GDM1 (cell line): ENCODE measurements around the gene COA7.
"Not testable (repeated sequence)": the region's sequence is repeated elsewhere in the genome, so short reads cannot be mapped to it uniquely, and the experiment has no call there.

Source experiments
- DNase-seq: peaks from one replicate; lab custom pipeline; 2025; lab: John Stamatoyannopoulos, UW

COA7 gene

GRCh38 chr1:52697795-52698674 lies at the start of gene COA7:
COA7 (minus strand) TSS chr1:52698347; CDS start chr1:52698326, 21 bp downstream.
- peak; percentile 77 for DNase-seq

DNA sequence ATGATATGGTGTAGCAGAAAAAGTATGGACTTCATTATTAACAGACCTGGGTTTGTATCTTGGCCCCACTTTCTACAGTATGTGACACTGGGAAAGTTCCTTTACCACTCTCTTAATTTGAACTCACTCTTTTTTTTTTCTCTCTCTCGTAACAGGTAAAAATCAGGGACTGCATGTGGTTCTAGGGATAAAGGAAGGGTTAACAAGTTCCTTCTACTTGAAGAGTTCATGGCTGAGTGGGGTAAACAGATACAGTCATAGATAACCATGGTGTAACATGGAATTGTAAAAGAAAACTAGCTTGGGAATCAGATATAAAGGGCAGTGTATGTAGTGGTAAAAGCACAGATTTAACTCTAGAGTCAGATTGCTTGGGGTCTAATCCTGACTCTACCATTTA lies 49.3 kb upstream of the COA7 start:
- DNase-seq, result no peak

- DNase-seq, result no peak
Measured at GRCh38 chr1:52746189-52746588, 48.0 kb upstream of the COA7 start.

GRCh38 chr1:52741259-52741658 lies 43.1 kb upstream of the COA7 start:
- no peak for DNase-seq

- no peak for DNase-seq
Measured at GRCh38 chr1:52739699-52740467, 41.7 kb upstream of the COA7 start.

DNA sequence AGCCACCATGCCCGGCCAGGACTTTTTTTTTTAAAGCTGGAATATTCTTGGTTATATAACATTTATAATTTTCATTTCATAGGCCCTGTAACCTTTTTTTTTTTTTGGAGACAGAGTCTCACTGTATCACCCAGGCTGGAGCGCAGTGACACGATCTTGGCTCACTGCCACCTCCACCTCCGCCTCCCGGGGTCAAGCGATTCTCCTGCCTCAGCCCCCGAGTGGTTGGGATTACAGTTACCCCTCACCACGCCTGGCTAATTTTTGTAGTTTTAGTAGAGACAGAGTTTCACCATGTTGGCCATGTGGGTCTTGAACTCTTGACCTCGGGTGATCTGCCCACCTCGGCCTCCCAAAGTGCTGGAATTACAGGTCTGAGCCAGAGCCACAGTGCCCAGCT lies 40.7 kb upstream of the COA7 start:
- DNase-seq, result no peak

- no peak for DNase-seq
Measured at GRCh38 chr1:52738148-52738547, 40.0 kb upstream of the COA7 start.

- not testable (repeated sequence) for DNase-seq
Measured at GRCh38 chr1:52735371-52735770, 37.2 kb upstream of the COA7 start.

DNA sequence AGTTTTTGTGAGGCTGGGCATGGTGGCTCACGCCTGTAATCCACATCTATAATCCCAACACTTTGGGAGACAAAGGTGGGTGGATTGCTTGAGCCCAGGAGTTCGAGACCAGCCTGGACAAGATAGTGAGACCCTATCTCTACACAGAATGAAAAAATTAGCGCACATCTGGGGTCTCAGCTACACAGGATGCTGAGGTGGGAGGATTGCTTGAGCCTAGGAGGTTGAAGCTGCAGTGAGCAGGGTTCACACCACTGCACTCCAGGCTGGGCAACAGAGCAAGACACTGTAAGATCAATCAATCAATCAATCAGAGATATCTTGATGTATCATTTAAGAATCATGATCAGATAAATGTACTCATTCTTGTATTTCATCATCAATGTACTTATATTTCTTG lies 35.2 kb upstream of the COA7 start:
- no peak for DNase-seq

- DNase-seq, result no peak
Measured at GRCh38 chr1:52727956-52728656, 30.0 kb upstream of the COA7 start.

DNA sequence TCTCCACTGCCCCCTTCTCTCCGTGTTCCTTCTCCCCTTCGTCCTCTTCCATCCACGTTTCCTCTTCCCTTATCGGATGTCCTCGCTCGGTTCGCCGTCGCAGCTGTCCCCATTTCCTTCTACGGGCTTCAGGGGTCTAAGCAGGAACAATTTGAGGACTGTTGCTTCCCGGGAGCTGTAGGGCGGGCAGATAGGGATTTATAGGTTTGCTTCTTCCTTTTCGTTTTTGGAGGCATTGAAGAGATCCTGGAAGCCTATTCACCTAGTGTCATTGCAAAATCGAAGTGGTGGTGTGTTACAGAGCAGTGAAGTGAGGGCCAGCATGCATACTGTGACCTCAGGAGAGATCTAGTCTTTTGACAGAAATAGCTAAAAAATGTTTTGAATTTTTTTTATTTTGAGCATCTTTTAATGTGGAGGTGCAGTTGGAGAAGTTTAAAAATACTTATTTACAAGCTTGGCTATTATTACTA lies 29.0 kb upstream of the COA7 start:
- DNase-seq, result no peak

- peak; percentile 86 for DNase-seq
Measured at GRCh38 chr1:52726265-52727113, 28.3 kb upstream of the COA7 start, which contains the start of gene ZYG11B. ZYG11B (plus strand) TSS chr1:52726453; CDS start chr1:52726654, 201 bp downstream.

DNA sequence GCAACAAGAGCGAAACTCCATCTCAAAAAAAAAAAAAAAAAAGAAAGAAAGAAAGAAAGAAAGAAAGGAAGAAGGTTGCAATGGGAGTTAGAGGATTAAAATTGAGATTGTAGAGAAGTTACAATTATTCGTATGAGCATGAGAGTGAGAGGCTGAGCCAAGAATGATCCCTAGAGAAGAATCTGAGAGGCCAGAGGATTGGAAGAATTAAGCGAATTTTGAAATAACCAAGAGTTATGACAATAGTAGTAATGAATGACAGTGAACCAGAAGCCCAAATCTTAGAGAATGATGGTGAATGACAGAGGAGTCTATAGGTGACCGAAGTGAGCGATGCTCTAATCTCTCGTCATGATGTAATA lies 27.7 kb upstream of the COA7 start:
- DNase-seq, result no peak

DNA sequence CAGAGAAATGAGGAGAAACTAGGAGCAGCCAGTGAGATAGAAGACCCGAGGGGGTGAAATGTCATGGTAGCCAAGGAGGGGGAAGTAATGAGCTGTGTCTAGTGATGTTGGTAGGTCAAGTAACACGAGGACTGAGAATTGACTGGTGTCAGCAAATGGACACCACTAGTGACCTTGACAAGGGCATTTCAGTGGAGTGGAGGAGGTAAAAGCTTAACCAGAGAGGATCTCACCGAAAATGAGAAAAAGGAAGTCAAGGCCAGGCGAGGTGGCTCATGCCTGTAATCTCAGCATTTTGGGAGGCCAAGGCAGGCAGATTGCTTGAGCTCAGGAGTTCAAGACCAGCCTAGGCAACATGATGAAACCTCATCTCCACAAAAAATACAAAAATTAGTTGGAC lies 25.1 kb upstream of the COA7 start:
- no peak for DNase-seq

GRCh38 chr1:52715296-52715695 lies 17.1 kb upstream of the COA7 start:
- not testable (repeated sequence) for DNase-seq

DNA sequence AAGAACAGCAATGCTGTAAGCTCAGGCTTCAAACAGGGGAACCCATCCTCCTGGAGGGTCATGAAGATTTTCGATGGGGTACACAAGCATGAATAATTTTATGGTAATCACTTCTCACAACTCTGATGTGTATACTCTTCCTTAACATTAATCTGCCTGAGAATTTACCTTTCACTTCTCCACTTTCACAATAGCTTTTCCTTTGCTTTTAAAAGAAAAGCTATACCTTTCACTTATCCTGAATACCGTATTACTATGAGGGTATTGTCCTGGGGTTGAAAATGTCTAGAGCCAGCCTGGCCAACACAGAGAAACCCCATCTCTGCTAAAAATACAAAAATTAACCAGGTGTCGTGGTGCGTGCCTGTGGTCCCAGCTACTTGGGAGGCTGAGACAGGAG lies 15.4 kb upstream of the COA7 start:
- no peak for DNase-seq

- no peak for DNase-seq
Measured at GRCh38 chr1:52709016-52709415, 10.9 kb upstream of the COA7 start.

DNA sequence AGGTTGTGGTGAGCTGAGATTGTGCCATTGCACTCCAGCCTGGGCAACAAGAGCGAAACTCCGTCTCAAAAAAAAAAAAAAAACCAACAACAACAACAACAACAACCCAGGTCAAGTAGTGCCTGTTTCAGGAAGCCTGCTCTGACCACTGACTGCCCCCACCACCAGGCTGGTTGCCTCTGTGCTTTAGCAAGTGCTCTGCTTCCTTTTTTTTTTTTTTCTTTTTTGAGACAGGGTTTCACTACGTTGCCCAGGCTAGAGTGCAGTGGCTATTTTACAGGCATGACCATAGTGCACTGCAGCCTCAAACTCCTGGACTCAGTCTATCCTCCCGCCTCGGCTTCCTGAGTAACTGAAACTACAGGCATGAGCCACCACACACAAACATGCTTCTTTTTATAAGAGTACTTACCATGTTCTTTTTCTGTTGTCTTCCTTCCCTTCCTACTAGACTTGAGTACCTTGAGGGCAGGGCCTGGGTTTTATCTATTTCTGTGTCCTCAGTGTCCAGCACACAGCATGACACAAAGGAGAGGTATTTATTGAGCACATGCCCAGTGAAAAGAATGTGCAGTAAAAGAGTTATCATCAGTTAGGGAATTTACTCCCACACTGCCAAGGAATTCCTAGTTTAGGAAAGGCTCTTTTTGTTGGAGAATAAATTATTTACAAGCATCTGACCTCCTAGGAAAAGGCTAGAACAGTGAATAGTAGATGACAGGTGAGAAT lies 9.9 kb upstream of the COA7 start:
- DNase-seq, result no peak

DNA sequence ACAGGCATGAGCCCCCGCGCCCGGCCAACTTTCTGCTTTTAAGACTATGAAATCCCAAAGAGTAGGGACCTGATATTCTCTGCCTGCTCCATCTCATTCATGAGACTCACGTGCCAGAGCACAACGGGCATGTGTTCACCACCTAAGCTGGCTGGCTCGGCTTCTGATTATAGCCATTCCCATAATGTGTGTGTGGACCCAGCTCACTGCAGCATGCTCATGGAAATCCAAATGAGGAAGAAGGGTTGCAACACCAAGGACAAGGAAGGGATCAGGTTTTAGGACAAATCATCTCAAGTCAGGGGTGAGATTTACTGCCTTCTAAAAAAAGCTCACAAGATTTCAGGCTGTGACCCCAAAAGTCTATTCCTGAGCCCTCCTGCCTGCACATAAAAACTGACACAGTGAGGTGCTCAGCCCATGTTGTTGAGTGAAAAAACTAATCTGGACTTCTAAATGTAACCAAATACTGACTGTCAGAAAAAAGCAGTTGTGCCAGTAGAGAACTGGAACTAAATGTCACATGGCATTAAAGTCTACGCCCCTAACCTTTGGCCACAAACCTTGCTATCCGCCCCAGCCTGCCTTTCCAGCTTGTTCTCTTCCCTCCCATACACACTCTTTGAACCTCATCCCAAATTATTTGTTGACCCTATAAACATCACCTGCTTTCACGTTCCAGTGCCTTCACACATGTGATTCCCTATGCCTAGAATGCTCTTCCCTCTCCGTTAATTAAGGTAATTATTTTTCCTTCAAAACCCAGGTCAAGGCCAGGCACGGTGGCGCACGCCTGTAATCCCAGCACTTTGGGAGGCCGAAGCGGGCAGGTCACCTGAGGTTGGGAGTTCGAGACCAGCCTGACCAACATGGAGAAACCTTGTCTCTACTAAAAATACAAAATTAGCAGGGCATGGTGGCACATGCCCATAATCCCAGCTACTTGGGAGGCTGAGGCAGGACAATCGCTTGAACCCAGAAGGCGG lies 9.1 kb upstream of the COA7 start:
- DNase-seq, result no peak
